HCT116 (cell line): ENCODE results near the gene SOX6. TPM values are rescaled to one million over a fixed set of nuclear protein-coding genes. Genes with fewer than 3 reads are reported as not detected.

ENCODE experiments used
- ATAC-seq: fragments of 200-7000 bp; cut with Tn5 transposase; 2 replicates; pipeline ENCODE4 v1.9.1; 2020; ENCODE audit warnings: mild to moderate bottlenecking, moderate library complexity
- BruUV-seq: library from RNA; stranded (reverse); fragments of 400-500 nt; replicated peaks from 2 replicates; lab custom pipeline; 2021; lab: Mats Ljungman, UMichigan
- CTCF ChIA-PET: fragments of 300-600 bp; sonication (Branson Sonifier 250); formaldehyde crosslinking; loops from one replicate; lab custom pipeline; 2021; ENCODE audit warnings: antibody characterized with exemption; lab: Charles Lee
- POLR2A ChIA-PET: fragments of 300-600, 350-600 bp; sonication (Branson Sonifier 250); formaldehyde crosslinking; loops from one replicate; lab custom pipeline; 2021; ENCODE audit warnings: antibody characterized with exemption; lab: Charles Lee
- RAD21 ChIA-PET, 2 experiments: fragments of 300-600 bp; sonication (Branson Sonifier 250); formaldehyde crosslinking; loops; one replicate each; lab custom pipeline; 2023; ENCODE audit warnings: low total read pairs in 2 of 2; ENCODE audit not compliant: uncharacterized antibody in 2 of 2, unreplicated experiment in 2 of 2, low non-redundant PET in 1 of 2; lab: Charles Lee
- DNase-seq: peaks from one replicate; pipeline ENCODE4 v3.0.0-alpha.2; 2010; ENCODE audit warnings: low read depth, low spot score
- H2AFZ ChIP-seq: fragments of 200-600 bp; shearing (Covaris generic), sonication (generic); 2 replicates; pipeline ENCODE4 v1.6.1; 2017; ENCODE audit warnings: low read depth, mixed run types, mixed read lengths, antibody characterized with exemption, low read length; ENCODE audit not compliant: poor library complexity, severe bottlenecking
- H3K27ac ChIP-seq: 2 replicates; pipeline ENCODE4 v1.5.1; 2012; ENCODE audit warnings: low read depth, low read length
- H3K27me3 ChIP-seq: fragments of 200-600 bp; sonication (generic); 2 replicates; pipeline ENCODE4 v1.6.1; 2016; ENCODE audit warnings: mixed run types, low read length, mixed read lengths; ENCODE audit not compliant: insufficient read depth
- H3K36me3 ChIP-seq, 2 experiments: fragments of 200-500 bp in 1 of 2; fragments of 200-600 bp in 1 of 2; sonication (Bioruptor generic) in 1 of 2; sonication (generic) in 1 of 2; 2 replicates each; pipeline versions ENCODE4 v1.5.1 to v1.6.1; 2014 to 2016; ENCODE audit warnings: low read length in 2 of 2, inconsistent platforms in 1 of 2, mixed read lengths in 1 of 2, mixed run types in 1 of 2; ENCODE audit not compliant: insufficient read depth in 2 of 2, control insufficient read depth in 1 of 2
- H3K4me1 ChIP-seq, 2 experiments: fragments of 200-600 bp in 1 of 2; sonication (generic) in 1 of 2; 2 replicates each; pipeline versions ENCODE4 v1.5.1 to v1.6.1; 2012 to 2017; ENCODE audit warnings: low read length in 2 of 2, inconsistent platforms in 1 of 2, mild to moderate bottlenecking in 1 of 2, mixed read lengths in 1 of 2, mixed run types in 1 of 2, moderate library complexity in 1 of 2; ENCODE audit not compliant: insufficient read depth in 2 of 2, control insufficient read depth in 1 of 2
- H3K4me2 ChIP-seq: fragments of 200-600 bp; sonication (generic); 2 replicates; pipeline ENCODE4 v1.6.1; 2017; ENCODE audit warnings: mixed run types, low read length, mixed read lengths
- H3K4me3 ChIP-seq, 2 experiments: fragments of 200-600 bp in 1 of 2; sonication (generic) in 1 of 2; replicated peaks in 1 of 2; 2 replicates each; pipeline ENCODE4 v1.5.1; 2011 to 2016; ENCODE audit warnings: low read length in 2 of 2, control low read depth in 1 of 2, low read depth in 1 of 2, mild to moderate bottlenecking in 1 of 2, mixed read lengths in 1 of 2, mixed run types in 1 of 2
- H3K79me2 ChIP-seq: fragments of 200-600 bp; sonication (generic); 2 replicates; pipeline ENCODE4 v1.6.1; 2017; ENCODE audit warnings: mild to moderate bottlenecking, mixed run types, low read length, moderate library complexity, mixed read lengths; ENCODE audit not compliant: insufficient read depth
- H3K9ac ChIP-seq: fragments of 200-600 bp; sonication (generic); 2 replicates; pipeline ENCODE4 v1.6.1; 2016; ENCODE audit warnings: low read length, mixed read lengths
- H3K9me2 ChIP-seq: fragments of 200-600 bp; sonication (generic), shearing (Covaris generic); 2 replicates; pipeline ENCODE4 v1.6.1; 2017; ENCODE audit warnings: mixed run types, mild to moderate bottlenecking, moderate library complexity; ENCODE audit not compliant: insufficient read depth
- H3K9me3 ChIP-seq, 2 experiments: fragments of 200-500 bp in 1 of 2; fragments of 200-600 bp in 1 of 2; sonication (Bioruptor generic) in 1 of 2; sonication (generic) in 1 of 2; 2 replicates each; pipeline ENCODE4 v1.6.1; 2014 to 2017; ENCODE audit warnings: low read length in 2 of 2, mixed read lengths in 2 of 2, inconsistent platforms in 1 of 2, low read depth in 1 of 2, mild to moderate bottlenecking in 1 of 2, mixed run types in 1 of 2, moderate library complexity in 1 of 2; ENCODE audit not compliant: control insufficient read depth in 1 of 2, insufficient read depth in 1 of 2
- H4K20me1 ChIP-seq: fragments of 200-600 bp; sonication (generic), shearing (Covaris generic); 2 replicates; pipeline ENCODE4 v1.6.1; 2017; ENCODE audit warnings: mixed run types, mild to moderate bottlenecking, moderate library complexity; ENCODE audit not compliant: insufficient read depth
- ATF3 ChIP-seq: IDR thresholded peaks from 2 replicates; pipeline ENCODE4 v1.6.1; 2012
- CTCF ChIP-seq, 3 experiments: fragments of 200-600 bp in 1 of 3; sonication (generic) in 1 of 3; IDR thresholded peaks in 2 of 3; conservative IDR thresholded peaks in 1 of 3; 2 replicates each; pipeline ENCODE4 v1.5.1; 2012 to 2017; ENCODE audit warnings: low read depth in 2 of 3, low read length in 2 of 3, antibody characterized with exemption in 1 of 3, borderline replicate concordance in 1 of 3, control low read depth in 1 of 3, mild to moderate bottlenecking in 1 of 3, mixed read lengths in 1 of 3, mixed run types in 1 of 3, moderate library complexity in 1 of 3; ENCODE audit not compliant: insufficient read depth in 1 of 3
- EGR1 ChIP-seq: IDR thresholded peaks from 2 replicates; pipeline ENCODE4 v1.6.1; 2012; ENCODE audit warnings: low read depth
- POLR2AphosphoS5 ChIP-seq: IDR thresholded peaks from 2 replicates; pipeline ENCODE4 v1.6.1; 2011; ENCODE audit warnings: mild to moderate bottlenecking, low read depth, low read length, moderate library complexity
- RAD21 ChIP-seq: IDR thresholded peaks from 2 replicates; pipeline ENCODE4 v1.6.1; 2012; ENCODE audit warnings: low read depth, mild to moderate bottlenecking
- ZBTB33 ChIP-seq: IDR thresholded peaks from 2 replicates; pipeline ENCODE4 v1.6.1; 2011; ENCODE audit warnings: mild to moderate bottlenecking, low read length, moderate library complexity; ENCODE audit not compliant: insufficient replicate concordance; ENCODE audit errors: extremely low read depth
- intact Hi-C: fragments of 100-400 bp; cut with micrococcal nuclease; formaldehyde crosslinking; loops from 2 replicates; pipeline ENCODE4 v1.10.0; 2022
- total RNA-seq: library from RNA; stranded (reverse); gene quantifications from one replicate; pipeline ENCODE4 v1.2.1, GENCODE V29; 2021; ENCODE audit not compliant: unreplicated experiment

Gene SOX6
- total RNA-seq, 1 experiment from 2014 or later = 0.81 TPM

GRCh38 chr11:16154715-16155396 lies 201.5 kb downstream of the SOX6 start:
- DNase-seq (no peak), ATAC-seq (no peak)
- Histone ChIP-seq H3K9ac (no peak overlapping the region), H3K4me1 (peaks cover 0 to 4% of the 10 kb centered on the region in 2 experiments; a peak in 1 of 4 replicates), H3K9me3 (no peaks in the 10 kb centered on the region), H4K20me1 (no peaks in the 10 kb centered on the region; the same call in 1 of the 2 replicates), H3K9me2 (no peaks in the 10 kb centered on the region), H3K27ac (no peak overlapping the region), H3K4me2 (no peak overlapping the region), H2AFZ (no peak overlapping the region), H3K27me3 (no peaks in the 10 kb centered on the region), H3K4me3 (no peak overlapping the region), H3K79me2 (no peaks in the 10 kb centered on the region), H3K36me3 (no peaks in the 10 kb centered on the region)
- ChIA-PET RAD21 (no interaction called here), POLR2A (no interaction called here), CTCF (no interaction called here)
- BruUV-seq = no TSS peak
- intact Hi-C loops = no loop called here
- TF ChIP-seq EGR1 (no peak), ZBTB33 (no peak), ATF3 (no peak), CTCF (IDR thresholded peaks at IDR 0.05 in 2 of 3, conservative IDR thresholded peaks at IDR 0.05 in 1 of 3; ENCODE audit: borderline replicate concordance in 1 of 3, insufficient read depth in 1 of 3, low read depth in 2 of 3, low read length in 2 of 3) (no peak), POLR2AphosphoS5 (no peak), RAD21 (no peak)
